Measurements from ENCODE around the gene TGFA.

DNA sequence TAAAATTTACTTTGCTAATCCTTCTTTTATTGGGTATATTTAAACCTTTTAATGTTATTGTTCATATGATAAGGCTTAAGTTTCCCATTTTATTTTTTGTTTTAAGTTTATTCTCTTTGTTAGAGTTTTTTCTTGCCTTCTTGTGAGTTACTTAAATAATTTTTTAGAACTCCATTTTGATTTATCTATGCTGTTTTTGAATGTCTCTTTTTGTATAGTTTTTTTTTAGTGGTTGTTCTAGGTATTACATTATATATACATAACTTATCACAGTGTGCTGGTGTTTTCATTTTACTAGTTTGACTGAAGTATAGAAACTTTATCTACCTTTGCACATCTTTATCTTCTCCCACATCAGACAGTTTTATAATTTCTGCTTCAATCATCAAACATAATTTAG is 49.4 kb upstream of the TGFA start:
- TF ChIP-seq, protein P1, sequence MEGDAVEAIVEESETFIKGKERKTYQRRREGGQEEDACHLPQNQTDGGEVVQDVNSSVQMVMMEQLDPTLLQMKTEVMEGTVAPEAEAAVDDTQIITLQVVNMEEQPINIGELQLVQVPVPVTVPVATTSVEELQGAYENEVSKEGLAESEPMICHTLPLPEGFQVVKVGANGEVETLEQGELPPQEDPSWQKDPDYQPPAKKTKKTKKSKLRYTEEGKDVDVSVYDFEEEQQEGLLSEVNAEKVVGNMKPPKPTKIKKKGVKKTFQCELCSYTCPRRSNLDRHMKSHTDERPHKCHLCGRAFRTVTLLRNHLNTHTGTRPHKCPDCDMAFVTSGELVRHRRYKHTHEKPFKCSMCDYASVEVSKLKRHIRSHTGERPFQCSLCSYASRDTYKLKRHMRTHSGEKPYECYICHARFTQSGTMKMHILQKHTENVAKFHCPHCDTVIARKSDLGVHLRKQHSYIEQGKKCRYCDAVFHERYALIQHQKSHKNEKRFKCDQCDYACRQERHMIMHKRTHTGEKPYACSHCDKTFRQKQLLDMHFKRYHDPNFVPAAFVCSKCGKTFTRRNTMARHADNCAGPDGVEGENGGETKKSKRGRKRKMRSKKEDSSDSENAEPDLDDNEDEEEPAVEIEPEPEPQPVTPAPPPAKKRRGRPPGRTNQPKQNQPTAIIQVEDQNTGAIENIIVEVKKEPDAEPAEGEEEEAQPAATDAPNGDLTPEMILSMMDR (IDR thresholded peaks at IDR 0.05; ENCODE audit: poor library complexity) = no peak
- TF ChIP-seq EZH2 (IDR thresholded peaks at IDR 0.05; ENCODE audit: borderline replicate concordance) = no peak
- no peak for TF ChIP-seq EZH2phosphoT487 (IDR thresholded peaks at IDR 0.05; ENCODE audit: low read depth, severe bottlenecking, unreplicated experiment)

All from hepatocyte (in vitro differentiated cells).